CD4-positive, alpha-beta T cell (primary cell): ENCODE measurements around the gene DHCR24. TPM values are rescaled to one million over a fixed set of nuclear protein-coding genes. Genes with fewer than 3 reads are reported as not detected.

Experiments used
- ATAC-seq: fragments of 200-7000 bp; cut with Tn5 transposase; one replicate; pipeline ENCODE4 v1.10.0; 2022; ENCODE audit warnings: mild to moderate bottlenecking; ENCODE audit not compliant: poor library complexity
- CTCF ChIA-PET: fragments of 350-600 bp; sonication (Branson Sonifier 250); formaldehyde crosslinking; loops from one replicate; lab custom pipeline; 2021; ENCODE audit warnings: antibody characterized with exemption, inconsistent platforms; lab: Charles Lee
- POLR2A ChIA-PET: fragments of 350-600 bp; sonication (Branson Sonifier 250); formaldehyde crosslinking; loops from one replicate; lab custom pipeline; 2021; ENCODE audit warnings: antibody characterized with exemption, inconsistent platforms; lab: Charles Lee
- DNase-seq, 14 experiments: peaks; one replicate each; pipeline ENCODE4 v3.0.0-alpha.2; 2013 to 2020; ENCODE audit warnings: mixed read lengths in 2 of 14
- H3K27ac ChIP-seq, 2 donors: one replicate each; pipeline versions ENCODE4 v1.5.1 to v1.7.0; 2013; ENCODE audit warnings: low read length in 2 of 2, low read depth in 1 of 2, mild to moderate bottlenecking in 1 of 2
- H3K27me3 ChIP-seq, 2 experiments: 1 replicate in 1 of 2; 2 replicates in 1 of 2; pipeline versions ENCODE4 v1.6.1 to v1.7.0; 2013; ENCODE audit warnings: low read length in 2 of 2, control low read depth in 1 of 2, mild to moderate bottlenecking in 1 of 2, moderate library complexity in 1 of 2; ENCODE audit not compliant: insufficient read depth in 2 of 2, control insufficient read depth in 1 of 2
- H3K36me3 ChIP-seq: one replicate; pipeline ENCODE4 v1.6.1; 2013; ENCODE audit warnings: low read length, control low read depth; ENCODE audit not compliant: insufficient read depth
- H3K4me1 ChIP-seq: one replicate; pipeline ENCODE4 v1.6.1; 2013; ENCODE audit warnings: low read length, control low read depth; ENCODE audit not compliant: insufficient read depth
- H3K4me3 ChIP-seq: one replicate; pipeline ENCODE4 v1.5.1; 2013; ENCODE audit warnings: mild to moderate bottlenecking, low read length, moderate library complexity
- H3K9me3 ChIP-seq, 2 experiments: 1 replicate in 1 of 2; 2 replicates in 1 of 2; pipeline versions ENCODE4 v1.6.1 to v1.7.0; 2013; ENCODE audit warnings: low read length in 2 of 2, mild to moderate bottlenecking in 2 of 2, control low read depth in 1 of 2, moderate library complexity in 1 of 2; ENCODE audit not compliant: control insufficient read depth in 1 of 2, insufficient read depth in 1 of 2
- H3K27ac Mint-ChIP-seq: one replicate; pipeline ENCODE4 v1.8.0; 2020; ENCODE audit warnings: mixed read lengths
- H3K27me3 Mint-ChIP-seq: one replicate; pipeline ENCODE4 v1.8.0; 2021; ENCODE audit warnings: mixed read lengths
- H3K36me3 Mint-ChIP-seq: one replicate; pipeline ENCODE4 v1.8.0; 2021; ENCODE audit warnings: low read depth, mixed read lengths
- H3K4me1 Mint-ChIP-seq: one replicate; pipeline ENCODE4 v1.8.0; 2021; ENCODE audit warnings: low read depth, mixed read lengths
- H3K4me3 Mint-ChIP-seq: one replicate; pipeline ENCODE4 v1.8.0; 2020; ENCODE audit warnings: mild to moderate bottlenecking, mixed read lengths
- H3K9me3 Mint-ChIP-seq: one replicate; pipeline ENCODE4 v1.8.0; 2020; ENCODE audit warnings: mixed read lengths
- intact Hi-C, 2 experiments: fragments of 100-400 bp; cut with DNase I in 1 of 2; cut with micrococcal nuclease in 1 of 2; formaldehyde crosslinking; loops; one replicate each; pipeline versions ENCODE4 v1.15.1 to v1.9.0; 2023 to 2025; cut with DNase I, micrococcal nuclease
- total RNA-seq, 174 experiments: library from RNA in 2 of 174; stranded (reverse) in 2 of 174; gene quantifications; one replicate each; pipeline ENCODE4 v1.2.3 and lab custom pipeline; 2021 to 2026
- TF ChIP-seq, protein P1 (sequence below): fragments of 200-600 bp; IDR thresholded peaks from one replicate; pipeline ENCODE4 v1.8.0; 2022; ENCODE audit warnings: antibody characterized with exemption, mild to moderate bottlenecking

DHCR24 gene
- total RNA-seq, 2 experiments from 2014 or later: 0.34 to 0.55 TPM

DNA sequence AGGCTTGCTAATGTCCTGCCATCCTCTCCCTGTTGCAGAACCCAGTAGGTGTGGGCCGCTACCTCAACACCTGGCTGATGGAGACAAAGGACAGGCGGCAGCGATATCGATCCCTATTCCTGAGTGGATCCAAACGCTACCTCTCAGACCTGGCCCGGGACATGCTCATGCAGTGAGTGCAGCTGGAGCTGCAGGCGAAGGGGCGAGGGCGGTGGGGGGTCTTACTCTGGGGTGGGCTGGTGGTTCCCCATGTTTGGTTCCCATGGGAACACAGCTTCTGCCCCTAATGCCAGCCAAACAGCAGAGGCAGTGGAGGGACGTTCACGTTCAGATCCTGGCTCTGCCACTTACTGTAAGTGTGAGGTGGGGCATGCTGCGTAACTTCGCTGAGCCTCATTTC is 70.0 kb downstream of the DHCR24 start:
- no peak for ATAC-seq
- H3K36me3 ChIP-seq: no peaks in the 10 kb centered on the region
- intact Hi-C loops: loop anchor here in 1 of 2 experiments (10.0 kb wide), 1 partner anchor 1332 kb away; no protein-coding TSS in a partner anchor
- H3K27me3 ChIP-seq: no peaks in the 10 kb centered on the region
- CTCF ChIA-PET: no interaction called here
- POLR2A ChIA-PET: no interaction called here
- H3K27ac Mint-ChIP-seq: no peak overlapping the region
- H3K27ac ChIP-seq: no peak overlapping the region
- TF ChIP-seq, protein P1, sequence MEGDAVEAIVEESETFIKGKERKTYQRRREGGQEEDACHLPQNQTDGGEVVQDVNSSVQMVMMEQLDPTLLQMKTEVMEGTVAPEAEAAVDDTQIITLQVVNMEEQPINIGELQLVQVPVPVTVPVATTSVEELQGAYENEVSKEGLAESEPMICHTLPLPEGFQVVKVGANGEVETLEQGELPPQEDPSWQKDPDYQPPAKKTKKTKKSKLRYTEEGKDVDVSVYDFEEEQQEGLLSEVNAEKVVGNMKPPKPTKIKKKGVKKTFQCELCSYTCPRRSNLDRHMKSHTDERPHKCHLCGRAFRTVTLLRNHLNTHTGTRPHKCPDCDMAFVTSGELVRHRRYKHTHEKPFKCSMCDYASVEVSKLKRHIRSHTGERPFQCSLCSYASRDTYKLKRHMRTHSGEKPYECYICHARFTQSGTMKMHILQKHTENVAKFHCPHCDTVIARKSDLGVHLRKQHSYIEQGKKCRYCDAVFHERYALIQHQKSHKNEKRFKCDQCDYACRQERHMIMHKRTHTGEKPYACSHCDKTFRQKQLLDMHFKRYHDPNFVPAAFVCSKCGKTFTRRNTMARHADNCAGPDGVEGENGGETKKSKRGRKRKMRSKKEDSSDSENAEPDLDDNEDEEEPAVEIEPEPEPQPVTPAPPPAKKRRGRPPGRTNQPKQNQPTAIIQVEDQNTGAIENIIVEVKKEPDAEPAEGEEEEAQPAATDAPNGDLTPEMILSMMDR: no peak
- H3K4me1 ChIP-seq: peaks cover 3% of the 10 kb centered on the region
- DNase-seq: no peak
- no peak overlapping the region for H3K4me3 ChIP-seq
- peaks cover 7% of the 10 kb centered on the region for H3K4me1 Mint-ChIP-seq
- no peaks in the 10 kb centered on the region for H3K9me3 ChIP-seq
- H3K4me3 Mint-ChIP-seq: no peak overlapping the region
- H3K9me3 Mint-ChIP-seq: no peaks in the 10 kb centered on the region
- no peaks in the 10 kb centered on the region for H3K36me3 Mint-ChIP-seq
- no peaks in the 10 kb centered on the region for H3K27me3 Mint-ChIP-seq

DNA sequence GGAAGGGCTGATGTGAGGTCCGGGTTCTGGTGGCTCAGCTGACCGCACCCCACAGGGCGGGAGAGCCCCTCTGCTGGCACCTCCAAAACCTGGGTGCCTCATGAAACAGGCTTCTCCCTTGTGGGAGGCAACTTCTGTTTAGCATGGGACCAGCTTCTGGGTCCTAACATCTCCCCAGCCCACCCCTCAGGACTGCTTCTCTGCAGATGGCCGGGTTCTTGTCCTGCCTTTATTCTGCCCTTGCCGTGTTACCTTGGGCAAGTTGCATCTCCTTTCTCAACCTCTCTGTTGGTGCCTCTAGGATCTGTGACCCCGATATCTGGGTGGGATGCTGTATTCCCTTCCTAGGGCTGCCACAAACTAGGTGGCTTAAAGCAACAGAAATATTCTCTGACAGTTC is 70.9 kb downstream of the DHCR24 start:
- Histone ChIP-seq H3K4me3 (no peak overlapping the region), H3K4me1 (peaks cover 3% of the 10 kb centered on the region), H3K27ac (no peak overlapping the region), H3K27me3 (no peaks in the 10 kb centered on the region), H3K36me3 (no peaks in the 10 kb centered on the region), H3K9me3 (no peaks in the 10 kb centered on the region)
- no peak overlapping the region for H3K4me3 Mint-ChIP-seq
- no peaks in the 10 kb centered on the region for H3K27me3 Mint-ChIP-seq
- POLR2A ChIA-PET: no interaction called here
- intact Hi-C loops: loop anchor here in 1 of 2 experiments (10.0 kb wide), 1 partner anchor 1331 kb away; no protein-coding TSS in a partner anchor
- no peaks in the 10 kb centered on the region for H3K9me3 Mint-ChIP-seq
- ATAC-seq (no peak), DNase-seq (no peak)
- no peaks in the 10 kb centered on the region for H3K36me3 Mint-ChIP-seq
- no peak overlapping the region for H3K27ac Mint-ChIP-seq
- TF ChIP-seq, protein P1: no peak
- CTCF ChIA-PET: interaction anchor here (1.1 kb wide), 1 partner anchor 15 kb away, joined by 4 read pairs; the partner anchor contains the start of gene TTC22
- peaks cover 7% of the 10 kb centered on the region for H3K4me1 Mint-ChIP-seq

DNA sequence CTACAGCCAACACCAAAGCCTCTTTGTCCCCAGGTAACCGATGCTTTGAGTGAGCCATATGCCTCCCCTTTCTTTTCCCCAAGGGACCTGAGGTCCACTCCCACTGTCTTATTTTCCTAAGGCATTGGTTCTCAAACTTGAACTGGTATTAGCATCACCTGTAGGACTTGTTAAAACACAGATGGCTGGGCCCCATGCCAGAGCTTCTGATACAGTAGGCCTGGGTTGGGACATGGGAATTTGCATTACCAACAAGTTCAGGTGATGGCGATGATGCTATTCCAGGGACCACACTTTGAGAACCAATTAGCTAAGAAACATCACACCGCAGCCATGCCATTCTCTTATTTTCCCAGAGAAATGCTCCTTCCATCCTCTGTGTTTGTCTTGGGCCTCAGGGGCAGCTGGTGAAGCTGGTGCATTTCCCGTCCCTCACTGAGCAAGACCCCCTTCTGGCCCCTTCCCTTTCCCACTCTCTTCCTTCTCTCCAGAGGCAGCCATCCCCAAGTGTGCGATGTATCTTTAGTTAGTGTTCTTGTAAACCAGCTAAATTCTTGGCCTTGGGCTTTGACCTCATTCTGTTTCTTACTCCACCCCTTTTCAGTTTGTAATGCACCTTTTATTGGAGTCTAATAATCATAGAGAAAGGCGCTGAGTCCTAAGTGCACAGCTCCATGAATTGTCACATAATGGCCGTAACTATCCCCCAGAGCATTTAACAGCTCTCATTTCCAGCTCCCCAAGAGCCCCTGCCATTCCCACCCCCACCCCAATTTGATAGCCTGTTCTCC is 71.7 kb downstream of the DHCR24 start:
- Histone ChIP-seq H3K4me3 (no peak overlapping the region), H3K36me3 (no peaks in the 10 kb centered on the region), H3K4me1 (peaks cover 7% of the 10 kb centered on the region), H3K9me3 (no peaks in the 10 kb centered on the region), H3K27me3 (no peaks in the 10 kb centered on the region), H3K27ac (no peak overlapping the region)
- no peak overlapping the region for H3K27ac Mint-ChIP-seq
- intact Hi-C loops: loop anchor here in 1 of 2 experiments (10.0 kb wide), 1 partner anchor 1330 kb away; no protein-coding TSS in a partner anchor
- POLR2A ChIA-PET: no interaction called here
- H3K4me3 Mint-ChIP-seq: no peak overlapping the region
- H3K9me3 Mint-ChIP-seq: no peaks in the 10 kb centered on the region
- no peaks in the 10 kb centered on the region for H3K36me3 Mint-ChIP-seq
- ATAC-seq: no peak
- peaks cover 7% of the 10 kb centered on the region for H3K4me1 Mint-ChIP-seq
- DNase-seq: no peak
- CTCF ChIA-PET: interaction anchor here (1.1 kb wide), 1 partner anchor 14 kb away, joined by 4 read pairs; the partner anchor contains the start of gene TTC22
- no peaks in the 10 kb centered on the region for H3K27me3 Mint-ChIP-seq
- TF ChIP-seq, protein P1: no peak
